H9 (cell line): ENCODE data around the gene TCF20. TPM values are rescaled to one million over a fixed set of nuclear protein-coding genes. Genes with fewer than 3 reads are reported as not detected.
A peak's percentile ranks its signal among the peaks of the same experiment; 100 is the strongest.

ENCODE experiments used
- DNase-seq: peaks from one replicate; pipeline ENCODE4 v3.0.0-alpha.2; 2017
- H2AFZ ChIP-seq: one replicate; pipeline ENCODE4 v1.6.1; 2013; ENCODE audit warnings: mild to moderate bottlenecking, low read length, control low read depth, moderate library complexity
- H2AK5ac ChIP-seq: 2 replicates; pipeline ENCODE4 v1.6.1; 2013; ENCODE audit warnings: low read length, control low read depth, mixed read lengths; ENCODE audit not compliant: insufficient read length
- H2BK120ac ChIP-seq: one replicate; pipeline ENCODE4 v1.6.1; 2013; ENCODE audit warnings: low read depth, mild to moderate bottlenecking, low read length, control low read depth, inconsistent platforms; ENCODE audit not compliant: poor library complexity, severe bottlenecking
- H2BK12ac ChIP-seq: 2 replicates; pipeline ENCODE4 v1.6.1; 2013; ENCODE audit warnings: low read length, control low read depth, mixed read lengths, low read depth; ENCODE audit not compliant: insufficient read length
- H2BK15ac ChIP-seq: 2 replicates; pipeline ENCODE4 v1.6.1; 2013; ENCODE audit warnings: low read depth, low read length, control low read depth
- H2BK20ac ChIP-seq: one replicate; pipeline ENCODE4 v1.6.1; 2013; ENCODE audit warnings: low read depth, mild to moderate bottlenecking, low read length, control low read depth, inconsistent platforms; ENCODE audit not compliant: poor library complexity, severe bottlenecking
- H2BK5ac ChIP-seq: 2 replicates; pipeline ENCODE4 v1.6.1; 2013; ENCODE audit warnings: low read length, control low read depth, mixed read lengths; ENCODE audit not compliant: insufficient read length
- H3K14ac ChIP-seq: 2 replicates; pipeline ENCODE4 v1.6.1; 2013; ENCODE audit warnings: low read length, control low read depth; ENCODE audit not compliant: insufficient read depth
- H3K18ac ChIP-seq: 2 replicates; pipeline ENCODE4 v1.6.1; 2013; ENCODE audit warnings: low read depth, mild to moderate bottlenecking, mixed read lengths, low read length, control low read depth; ENCODE audit not compliant: insufficient read length
- H3K23ac ChIP-seq: 2 replicates; pipeline ENCODE4 v1.6.1; 2013; ENCODE audit warnings: low read length, control low read depth, mixed read lengths, low read depth; ENCODE audit not compliant: insufficient read length
- H3K23me2 ChIP-seq: 2 replicates; pipeline ENCODE4 v1.6.1; 2013; ENCODE audit warnings: low read depth, mild to moderate bottlenecking, mixed read lengths, low read length, control low read depth; ENCODE audit not compliant: insufficient read length, poor library complexity, severe bottlenecking
- H3K27ac ChIP-seq: 2 replicates; pipeline ENCODE4 v1.5.1; 2013; ENCODE audit warnings: low read length, control low read depth, mixed read lengths, low read depth; ENCODE audit not compliant: insufficient read length
- H3K27me3 ChIP-seq: 2 replicates; pipeline ENCODE4 v1.6.1; 2013; ENCODE audit warnings: low read length, control low read depth, inconsistent platforms; ENCODE audit not compliant: insufficient read depth
- H3K4ac ChIP-seq: 2 replicates; pipeline ENCODE4 v1.6.1; 2013; ENCODE audit warnings: low read depth, mild to moderate bottlenecking, control low read depth, inconsistent platforms, low read length, moderate library complexity
- H3K4me1 ChIP-seq: 2 replicates; pipeline ENCODE4 v1.6.1; 2013; ENCODE audit warnings: low read length, control low read depth, inconsistent platforms; ENCODE audit not compliant: insufficient read depth
- H3K4me2 ChIP-seq: 2 replicates; pipeline ENCODE4 v1.6.1; 2013; ENCODE audit warnings: low read length, control low read depth, mixed read lengths; ENCODE audit not compliant: insufficient read length, insufficient read depth
- H3K56ac ChIP-seq: 2 replicates; pipeline ENCODE4 v1.6.1; 2013; ENCODE audit warnings: low read depth, mild to moderate bottlenecking, mixed read lengths, low read length, control low read depth; ENCODE audit not compliant: insufficient read length
- H3K79me1 ChIP-seq: 2 replicates; pipeline ENCODE4 v1.6.1; 2013; ENCODE audit warnings: low read depth, mild to moderate bottlenecking, moderate library complexity, low read length, control low read depth, inconsistent platforms; ENCODE audit not compliant: insufficient read depth, poor library complexity, severe bottlenecking
- H3K79me2 ChIP-seq: 2 replicates; pipeline ENCODE4 v1.6.1; 2013; ENCODE audit warnings: low read length, control low read depth, inconsistent platforms; ENCODE audit not compliant: insufficient read depth
- H3K9ac ChIP-seq: 2 replicates; pipeline ENCODE4 v1.6.1; 2013; ENCODE audit warnings: low read length, control low read depth, mixed read lengths; ENCODE audit not compliant: insufficient read length; ENCODE audit errors: extremely low read depth
- H3K9me3 ChIP-seq: one replicate; pipeline ENCODE4 v1.6.1; 2013; ENCODE audit warnings: low read depth, low read length, inconsistent platforms; ENCODE audit not compliant: control insufficient read depth
- H3T11ph ChIP-seq: one replicate; pipeline ENCODE4 v1.6.1; 2013; ENCODE audit warnings: mild to moderate bottlenecking, low read length, control low read depth, inconsistent platforms
- H4K20me1 ChIP-seq: one replicate; pipeline ENCODE4 v1.6.1; 2013; ENCODE audit not compliant: control insufficient read depth, insufficient read length, insufficient read depth
- H4K5ac ChIP-seq: 2 replicates; pipeline ENCODE4 v1.6.1; 2013; ENCODE audit warnings: low read depth, mild to moderate bottlenecking, mixed read lengths, low read length, control low read depth; ENCODE audit not compliant: insufficient read length
- H4K8ac ChIP-seq: replicated peaks from 2 replicates; pipeline ENCODE4 v1.6.1; 2013; ENCODE audit warnings: low read length, control low read depth, mixed read lengths, low read depth; ENCODE audit not compliant: insufficient read length
- H4K91ac ChIP-seq: 2 replicates; pipeline ENCODE4 v1.6.1; 2013; ENCODE audit warnings: low read depth, mild to moderate bottlenecking, moderate library complexity, mixed read lengths, low read length, control low read depth; ENCODE audit not compliant: insufficient read length
- H3K27ac Mint-ChIP-seq, 3 experiments: 2 replicates in 2 of 3; 3 replicates in 1 of 3; pipeline ENCODE4 v1.8.0; 2020 to 2021; ENCODE audit warnings: mixed read lengths in 3 of 3, mild to moderate bottlenecking in 1 of 3, moderate library complexity in 1 of 3
- H3K27me3 Mint-ChIP-seq: 2 replicates; pipeline ENCODE4 v1.8.0; 2021; ENCODE audit warnings: low read depth, mild to moderate bottlenecking, moderate library complexity, mixed read lengths
- H3K36me3 Mint-ChIP-seq, 3 experiments: 2 replicates in 2 of 3; 3 replicates in 1 of 3; pipeline ENCODE4 v1.8.0; 2020 to 2021; ENCODE audit warnings: low read depth in 3 of 3, mixed read lengths in 3 of 3; ENCODE audit not compliant: insufficient read depth in 1 of 3
- H3K4me1 Mint-ChIP-seq, 2 experiments: 2 replicates each; pipeline ENCODE4 v1.8.0; 2020; ENCODE audit warnings: mixed read lengths in 2 of 2
- H3K4me3 Mint-ChIP-seq, 2 experiments: 2 replicates in 1 of 2; 3 replicates in 1 of 2; pipeline ENCODE4 v1.8.0; 2020 to 2021; ENCODE audit warnings: mild to moderate bottlenecking in 2 of 2, mixed read lengths in 2 of 2, moderate library complexity in 1 of 2
- H3K9me3 Mint-ChIP-seq, 2 experiments: 2 replicates in 1 of 2; 3 replicates in 1 of 2; pipeline ENCODE4 v1.8.0; 2020; ENCODE audit warnings: mild to moderate bottlenecking in 2 of 2, mixed read lengths in 2 of 2, moderate library complexity in 1 of 2
- WGBS: extraction: QIAGEN DNeasy Blood & Tissue Kit; methylation state at CpG from one replicate; pipeline ENCODE4 v1.1.7; 2013; ENCODE audit warnings: missing lambda C conversion rate, low lambda C conversion rate, mixed read lengths; ENCODE audit not compliant: insufficient read length; ENCODE audit errors: extremely low coverage; 5-methylcytosine and 5-hydroxymethylcytosine counted together
- total RNA-seq: library from RNA; stranded (reverse); gene quantifications from 2 replicates; pipeline ENCODE4 v1.2.1, GENCODE V29; 2021
- TF ChIP-seq, protein P1 (sequence below): fragments of 200-600 bp; sonication (generic); conservative IDR thresholded peaks from 3 replicates; pipeline ENCODE4 v1.8.0; 2021; ENCODE audit warnings: antibody characterized with exemption, mild to moderate bottlenecking

TCF20 gene
- total RNA-seq, 1 experiment from 2014 or later, result 75.6 TPM

DNA sequence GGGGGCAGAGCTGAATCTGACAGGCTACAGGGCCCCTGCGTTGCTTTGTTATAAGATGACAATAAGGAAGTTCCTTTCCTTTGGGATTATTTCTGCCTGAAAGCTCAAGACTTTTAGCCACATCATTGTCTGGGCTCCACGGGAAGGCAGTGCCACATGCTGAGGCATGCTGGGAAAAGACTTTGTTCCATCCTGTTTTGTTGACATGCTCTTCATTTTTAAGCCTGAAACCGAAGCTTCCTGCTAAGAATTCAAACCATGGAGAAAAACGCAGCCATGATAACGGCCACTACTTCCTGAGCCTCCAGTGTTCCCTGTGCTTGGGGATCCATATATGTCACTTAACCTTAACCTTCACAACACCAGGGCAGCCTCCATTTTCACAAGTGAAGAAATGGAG, 5.5 kb upstream of the TCF20 start:
- Histone ChIP-seq H2BK15ac (no peak overlapping the region), H3K27ac (no peak overlapping the region), H2BK120ac (no peak overlapping the region), H3K27me3 (peaks cover 3% of the 10 kb centered on the region; the same call in 1 of the 2 replicates), H3K14ac (no peak overlapping the region), H3K23ac (no peak overlapping the region), H3K56ac (no peak overlapping the region), H4K5ac (no peak overlapping the region), H3K9ac (no peak overlapping the region), H2BK12ac (no peak overlapping the region), H2BK5ac (no peak overlapping the region), H3K79me2 (no peaks in the 10 kb centered on the region; the same call in 1 of the 2 replicates), H3T11ph (no peak overlapping the region), H3K4ac (no peak overlapping the region), H3K18ac (no peak overlapping the region), H3K4me2 (no peak overlapping the region), H4K20me1 (no peaks in the 10 kb centered on the region), H4K8ac (no peak overlapping the region), H3K23me2 (no peaks in the 10 kb centered on the region), H3K4me1 (peaks cover 6% of the 10 kb centered on the region; the same call in 1 of the 2 replicates), H3K9me3 (no peaks in the 10 kb centered on the region), H4K91ac (no peak overlapping the region), H2AK5ac (no peak overlapping the region), H3K79me1 (no peaks in the 10 kb centered on the region), H2AFZ (no peak overlapping the region), H2BK20ac (no peak overlapping the region)
- no CpG with 5 or more reads among the region's 5 CpGs for WGBS
- no peaks in the 10 kb centered on the region; a peak in 1 of 5 replicates for H3K9me3 Mint-ChIP-seq
- peak overlapping the region in 1 of 2 experiments; percentile 22; a peak in 1 of 5 replicates for H3K4me3 Mint-ChIP-seq
- peaks cover 5 to 8% (median 5%) of the 10 kb centered on the region in 3 experiments; a peak in 6 of 7 replicates for H3K36me3 Mint-ChIP-seq
- TF ChIP-seq, protein P1, sequence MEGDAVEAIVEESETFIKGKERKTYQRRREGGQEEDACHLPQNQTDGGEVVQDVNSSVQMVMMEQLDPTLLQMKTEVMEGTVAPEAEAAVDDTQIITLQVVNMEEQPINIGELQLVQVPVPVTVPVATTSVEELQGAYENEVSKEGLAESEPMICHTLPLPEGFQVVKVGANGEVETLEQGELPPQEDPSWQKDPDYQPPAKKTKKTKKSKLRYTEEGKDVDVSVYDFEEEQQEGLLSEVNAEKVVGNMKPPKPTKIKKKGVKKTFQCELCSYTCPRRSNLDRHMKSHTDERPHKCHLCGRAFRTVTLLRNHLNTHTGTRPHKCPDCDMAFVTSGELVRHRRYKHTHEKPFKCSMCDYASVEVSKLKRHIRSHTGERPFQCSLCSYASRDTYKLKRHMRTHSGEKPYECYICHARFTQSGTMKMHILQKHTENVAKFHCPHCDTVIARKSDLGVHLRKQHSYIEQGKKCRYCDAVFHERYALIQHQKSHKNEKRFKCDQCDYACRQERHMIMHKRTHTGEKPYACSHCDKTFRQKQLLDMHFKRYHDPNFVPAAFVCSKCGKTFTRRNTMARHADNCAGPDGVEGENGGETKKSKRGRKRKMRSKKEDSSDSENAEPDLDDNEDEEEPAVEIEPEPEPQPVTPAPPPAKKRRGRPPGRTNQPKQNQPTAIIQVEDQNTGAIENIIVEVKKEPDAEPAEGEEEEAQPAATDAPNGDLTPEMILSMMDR, result no peak
- H3K27me3 Mint-ChIP-seq, result peaks cover 78% of the 10 kb centered on the region
- DNase-seq, result no peak
- H3K27ac Mint-ChIP-seq, result peak overlapping the region in 1 of 3 experiments; percentile 70; a peak in 1 of 7 replicates
- H3K4me1 Mint-ChIP-seq, result peaks cover 47 to 51% of the 10 kb centered on the region in 2 experiments
